HCT116 (cell line): ENCODE measurements around the gene HEXIM1. TPM values are rescaled to one million over a fixed set of nuclear protein-coding genes. Genes with fewer than 3 reads are reported as not detected.

ENCODE experiments used
- ATAC-seq: fragments of 200-7000 bp; cut with Tn5 transposase; 2 replicates; pipeline ENCODE4 v1.9.1; 2020; ENCODE audit warnings: mild to moderate bottlenecking, moderate library complexity
- BruUV-seq: library from RNA; stranded (reverse); fragments of 400-500 nt; replicated peaks from 2 replicates; lab custom pipeline; 2021; lab: Mats Ljungman, UMichigan
- CTCF ChIA-PET: fragments of 300-600 bp; sonication (Branson Sonifier 250); formaldehyde crosslinking; loops from one replicate; lab custom pipeline; 2021; ENCODE audit warnings: antibody characterized with exemption; lab: Charles Lee
- POLR2A ChIA-PET: fragments of 300-600, 350-600 bp; sonication (Branson Sonifier 250); formaldehyde crosslinking; loops from one replicate; lab custom pipeline; 2021; ENCODE audit warnings: antibody characterized with exemption; lab: Charles Lee
- RAD21 ChIA-PET, 2 experiments: fragments of 300-600 bp; sonication (Branson Sonifier 250); formaldehyde crosslinking; loops; one replicate each; lab custom pipeline; 2023; ENCODE audit warnings: low total read pairs in 2 of 2; ENCODE audit not compliant: uncharacterized antibody in 2 of 2, unreplicated experiment in 2 of 2, low non-redundant PET in 1 of 2; lab: Charles Lee
- DNase-seq: peaks from one replicate; pipeline ENCODE4 v3.0.0-alpha.2; 2010; ENCODE audit warnings: low read depth, low spot score
- H2AFZ ChIP-seq: fragments of 200-600 bp; shearing (Covaris generic), sonication (generic); 2 replicates; pipeline ENCODE4 v1.6.1; 2017; ENCODE audit warnings: low read depth, mixed run types, mixed read lengths, antibody characterized with exemption, low read length; ENCODE audit not compliant: poor library complexity, severe bottlenecking
- H3K27ac ChIP-seq: 2 replicates; pipeline ENCODE4 v1.5.1; 2012; ENCODE audit warnings: low read depth, low read length
- H3K27me3 ChIP-seq: fragments of 200-600 bp; sonication (generic); 2 replicates; pipeline ENCODE4 v1.6.1; 2016; ENCODE audit warnings: mixed run types, low read length, mixed read lengths; ENCODE audit not compliant: insufficient read depth
- H3K36me3 ChIP-seq, 2 experiments: fragments of 200-500 bp in 1 of 2; fragments of 200-600 bp in 1 of 2; sonication (Bioruptor generic) in 1 of 2; sonication (generic) in 1 of 2; 2 replicates each; pipeline versions ENCODE4 v1.5.1 to v1.6.1; 2014 to 2016; ENCODE audit warnings: low read length in 2 of 2, inconsistent platforms in 1 of 2, mixed read lengths in 1 of 2, mixed run types in 1 of 2; ENCODE audit not compliant: insufficient read depth in 2 of 2, control insufficient read depth in 1 of 2
- H3K4me1 ChIP-seq, 2 experiments: fragments of 200-600 bp in 1 of 2; sonication (generic) in 1 of 2; 2 replicates each; pipeline versions ENCODE4 v1.5.1 to v1.6.1; 2012 to 2017; ENCODE audit warnings: low read length in 2 of 2, inconsistent platforms in 1 of 2, mild to moderate bottlenecking in 1 of 2, mixed read lengths in 1 of 2, mixed run types in 1 of 2, moderate library complexity in 1 of 2; ENCODE audit not compliant: insufficient read depth in 2 of 2, control insufficient read depth in 1 of 2
- H3K4me2 ChIP-seq: fragments of 200-600 bp; sonication (generic); 2 replicates; pipeline ENCODE4 v1.6.1; 2017; ENCODE audit warnings: mixed run types, low read length, mixed read lengths
- H3K4me3 ChIP-seq, 2 experiments: fragments of 200-600 bp in 1 of 2; sonication (generic) in 1 of 2; replicated peaks in 1 of 2; 2 replicates each; pipeline ENCODE4 v1.5.1; 2011 to 2016; ENCODE audit warnings: low read length in 2 of 2, control low read depth in 1 of 2, low read depth in 1 of 2, mild to moderate bottlenecking in 1 of 2, mixed read lengths in 1 of 2, mixed run types in 1 of 2
- H3K79me2 ChIP-seq: fragments of 200-600 bp; sonication (generic); 2 replicates; pipeline ENCODE4 v1.6.1; 2017; ENCODE audit warnings: mild to moderate bottlenecking, mixed run types, low read length, moderate library complexity, mixed read lengths; ENCODE audit not compliant: insufficient read depth
- H3K9ac ChIP-seq: fragments of 200-600 bp; sonication (generic); 2 replicates; pipeline ENCODE4 v1.6.1; 2016; ENCODE audit warnings: low read length, mixed read lengths
- H3K9me2 ChIP-seq: fragments of 200-600 bp; sonication (generic), shearing (Covaris generic); 2 replicates; pipeline ENCODE4 v1.6.1; 2017; ENCODE audit warnings: mixed run types, mild to moderate bottlenecking, moderate library complexity; ENCODE audit not compliant: insufficient read depth
- H3K9me3 ChIP-seq, 2 experiments: fragments of 200-500 bp in 1 of 2; fragments of 200-600 bp in 1 of 2; sonication (Bioruptor generic) in 1 of 2; sonication (generic) in 1 of 2; 2 replicates each; pipeline ENCODE4 v1.6.1; 2014 to 2017; ENCODE audit warnings: low read length in 2 of 2, mixed read lengths in 2 of 2, inconsistent platforms in 1 of 2, low read depth in 1 of 2, mild to moderate bottlenecking in 1 of 2, mixed run types in 1 of 2, moderate library complexity in 1 of 2; ENCODE audit not compliant: control insufficient read depth in 1 of 2, insufficient read depth in 1 of 2
- H4K20me1 ChIP-seq: fragments of 200-600 bp; sonication (generic), shearing (Covaris generic); 2 replicates; pipeline ENCODE4 v1.6.1; 2017; ENCODE audit warnings: mixed run types, mild to moderate bottlenecking, moderate library complexity; ENCODE audit not compliant: insufficient read depth
- JUND ChIP-seq: IDR thresholded peaks from 2 replicates; pipeline ENCODE4 v1.6.1; 2012
- SP1 ChIP-seq: IDR thresholded peaks from 2 replicates; pipeline ENCODE4 v1.6.1; 2012; ENCODE audit warnings: low read depth
- intact Hi-C: fragments of 100-400 bp; cut with micrococcal nuclease; formaldehyde crosslinking; loops from 2 replicates; pipeline ENCODE4 v1.10.0; 2022
- total RNA-seq: library from RNA; stranded (reverse); gene quantifications from one replicate; pipeline ENCODE4 v1.2.1, GENCODE V29; 2021; ENCODE audit not compliant: unreplicated experiment
- TF ChIP-seq, protein P1 (sequence below), 3 experiments: fragments of 200-600 bp in 1 of 3; sonication (generic) in 1 of 3; IDR thresholded peaks in 2 of 3; conservative IDR thresholded peaks in 1 of 3; 2 replicates each; pipeline ENCODE4 v1.5.1; 2012 to 2017; ENCODE audit warnings: low read depth in 2 of 3, low read length in 2 of 3, antibody characterized with exemption in 1 of 3, borderline replicate concordance in 1 of 3, control low read depth in 1 of 3, mild to moderate bottlenecking in 1 of 3, mixed read lengths in 1 of 3, mixed run types in 1 of 3, moderate library complexity in 1 of 3; ENCODE audit not compliant: insufficient read depth in 1 of 3
- TF ChIP-seq, protein P2 (sequence below): IDR thresholded peaks from 2 replicates; pipeline ENCODE4 v1.6.1; 2012

The HEXIM1 gene
- total RNA-seq, 1 experiment from 2014 or later = 58.0 TPM

DNA sequence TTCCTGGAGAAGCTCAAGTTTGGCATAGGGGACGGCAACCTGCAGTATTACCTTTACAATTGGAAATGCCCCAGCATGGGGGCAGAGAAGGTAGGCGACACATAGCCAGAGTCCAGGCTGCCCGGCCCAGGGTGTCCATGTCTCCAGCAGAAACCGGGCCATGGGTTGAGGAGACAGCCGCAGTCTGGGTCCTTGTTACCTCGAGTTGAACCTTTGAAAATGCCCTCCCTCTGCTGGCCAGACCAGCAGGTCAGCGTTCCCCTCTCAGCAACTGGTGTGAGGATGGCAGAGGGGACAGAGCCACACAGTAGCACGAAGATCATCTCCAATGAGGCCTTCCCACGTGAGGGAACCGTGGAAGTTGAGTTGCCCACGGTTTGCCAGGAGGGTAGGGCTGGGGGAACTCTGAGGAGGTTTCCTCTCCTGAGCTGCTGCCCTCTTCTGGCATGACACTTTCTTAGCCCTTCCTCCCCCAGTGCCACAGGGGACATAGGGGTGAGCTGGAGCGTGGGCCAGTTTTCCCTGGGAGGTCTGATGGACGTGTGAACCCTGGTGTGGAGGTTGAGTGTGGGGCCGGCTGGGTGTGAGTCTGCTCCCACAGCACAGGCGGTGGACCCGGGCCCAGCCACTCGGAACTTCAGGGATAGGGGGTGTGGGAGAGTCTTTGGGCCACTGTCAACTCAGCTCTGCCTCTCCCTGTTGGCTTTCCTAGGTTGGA is 43.2 kb upstream of the HEXIM1 start:
- Histone ChIP-seq H3K27me3 (no peaks in the 10 kb centered on the region), H2AFZ (no peak overlapping the region), H3K79me2 (no peaks in the 10 kb centered on the region), H3K4me2 (no peak overlapping the region), H3K9me3 (no peaks in the 10 kb centered on the region), H3K9me2 (no peaks in the 10 kb centered on the region), H3K4me3 (no peak overlapping the region), H4K20me1 (no peaks in the 10 kb centered on the region), H3K4me1 (no peaks in the 10 kb centered on the region), H3K27ac (no peak overlapping the region), H3K36me3 (peaks cover 25 to 53% of the 10 kb centered on the region in 2 experiments), H3K9ac (no peak overlapping the region)
- POLR2A ChIA-PET = no interaction called here
- no TSS peak for BruUV-seq
- RAD21 ChIA-PET = no interaction called here
- intact Hi-C loops = no loop called here
- CTCF ChIA-PET = interaction anchor here (1.2 kb wide), 1 partner anchor 30 kb away, joined by 5 read pairs; the partner anchor contains the start of gene ACBD4
- ATAC-seq = no peak
- DNase-seq = no peak
- no peak for TF ChIP-seq JUND
- TF ChIP-seq, protein P1, sequence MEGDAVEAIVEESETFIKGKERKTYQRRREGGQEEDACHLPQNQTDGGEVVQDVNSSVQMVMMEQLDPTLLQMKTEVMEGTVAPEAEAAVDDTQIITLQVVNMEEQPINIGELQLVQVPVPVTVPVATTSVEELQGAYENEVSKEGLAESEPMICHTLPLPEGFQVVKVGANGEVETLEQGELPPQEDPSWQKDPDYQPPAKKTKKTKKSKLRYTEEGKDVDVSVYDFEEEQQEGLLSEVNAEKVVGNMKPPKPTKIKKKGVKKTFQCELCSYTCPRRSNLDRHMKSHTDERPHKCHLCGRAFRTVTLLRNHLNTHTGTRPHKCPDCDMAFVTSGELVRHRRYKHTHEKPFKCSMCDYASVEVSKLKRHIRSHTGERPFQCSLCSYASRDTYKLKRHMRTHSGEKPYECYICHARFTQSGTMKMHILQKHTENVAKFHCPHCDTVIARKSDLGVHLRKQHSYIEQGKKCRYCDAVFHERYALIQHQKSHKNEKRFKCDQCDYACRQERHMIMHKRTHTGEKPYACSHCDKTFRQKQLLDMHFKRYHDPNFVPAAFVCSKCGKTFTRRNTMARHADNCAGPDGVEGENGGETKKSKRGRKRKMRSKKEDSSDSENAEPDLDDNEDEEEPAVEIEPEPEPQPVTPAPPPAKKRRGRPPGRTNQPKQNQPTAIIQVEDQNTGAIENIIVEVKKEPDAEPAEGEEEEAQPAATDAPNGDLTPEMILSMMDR (IDR thresholded peaks at IDR 0.05 in 2 of 3, conservative IDR thresholded peaks at IDR 0.05 in 1 of 3; ENCODE audit: borderline replicate concordance in 1 of 3, insufficient read depth in 1 of 3, low read depth in 2 of 3, low read length in 2 of 3) = peak in 2 of 3 experiments; percentile 22 to 25; a peak in 1 of 6 replicates

DNA sequence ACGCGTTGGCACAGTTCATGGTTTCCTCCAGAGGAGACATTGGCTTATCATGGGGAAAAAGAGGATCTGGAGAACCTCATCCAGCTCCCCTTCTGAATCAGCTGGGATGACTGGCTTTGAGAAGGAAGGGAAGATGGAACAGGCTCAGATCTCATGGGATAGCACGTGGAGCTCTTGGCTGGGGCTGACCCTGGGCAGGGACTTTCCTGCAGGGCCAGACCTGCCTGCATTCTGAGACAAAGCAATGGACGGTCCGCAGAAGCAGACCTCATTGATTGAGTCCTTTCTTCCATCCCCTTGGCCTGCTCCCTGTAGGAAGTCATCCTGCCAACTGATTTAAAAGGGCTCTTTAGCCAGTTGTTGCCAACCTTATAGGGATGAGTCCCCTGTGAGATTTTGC is 42.2 kb upstream of the HEXIM1 start:
- Histone ChIP-seq H4K20me1 (no peaks in the 10 kb centered on the region), H3K4me2 (no peak overlapping the region), H3K27me3 (no peaks in the 10 kb centered on the region), H3K4me3 (no peak overlapping the region), H3K27ac (no peak overlapping the region), H2AFZ (no peak overlapping the region), H3K4me1 (peaks cover under 1 to 4% of the 10 kb centered on the region in 2 experiments; a peak in 1 of 4 replicates), H3K9me3 (no peaks in the 10 kb centered on the region), H3K36me3 (peaks cover 25 to 53% of the 10 kb centered on the region in 2 experiments), H3K9me2 (no peaks in the 10 kb centered on the region), H3K79me2 (no peaks in the 10 kb centered on the region), H3K9ac (no peak overlapping the region)
- ChIA-PET POLR2A (no interaction called here), RAD21 (no interaction called here), CTCF (interaction anchor here (1.2 kb wide), 1 partner anchor 29 kb away, joined by 5 read pairs; the partner anchor contains the start of gene ACBD4)
- DNase-seq (no peak), ATAC-seq (no peak)
- TF ChIP-seq SP1 = no peak
- TF ChIP-seq, protein P2, sequence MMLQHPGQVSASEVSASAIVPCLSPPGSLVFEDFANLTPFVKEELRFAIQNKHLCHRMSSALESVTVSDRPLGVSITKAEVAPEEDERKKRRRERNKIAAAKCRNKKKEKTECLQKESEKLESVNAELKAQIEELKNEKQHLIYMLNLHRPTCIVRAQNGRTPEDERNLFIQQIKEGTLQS = no peak
- intact Hi-C loops = no loop called here
- no TSS peak for BruUV-seq
